Measurements from ENCODE around the gene DAND5.
"Not testable (repeated sequence)": the region's sequence is repeated elsewhere in the genome, so short reads cannot be mapped to it uniquely, and the experiment has no call there.

GRCh38 chr19:12976109-12976508 is 6.7 kb downstream of the DAND5 start:
- TF ChIP-seq CTCF (IDR thresholded peaks at IDR 0.05); EZH2 (IDR thresholded peaks at IDR 0.05; ENCODE audit: borderline replicate concordance, insufficient read depth, low read depth, low read length, poor library complexity, severe bottlenecking): not testable (repeated sequence)

All from B cell (primary cell).